ENCODE results near the gene GABRR2. TPM values are rescaled to one million over a fixed set of nuclear protein-coding genes. Genes with fewer than 3 reads are reported as not detected.

GABRR2 gene
- total RNA-seq, 3 donors from 2014 or later: 0.19 TPM; not detected in 2

GRCh38 chr6:89348372-89348771 is 33.3 kb upstream of the GABRR2 start:
- Mint-ChIP-seq H3K27me3 (ENCODE audit: low read depth) (no peaks in the 10 kb centered on the region), H3K4me3 (no peak overlapping the region), H3K36me3 (ENCODE audit: insufficient read depth) (no peaks in the 10 kb centered on the region), H3K4me1 (ENCODE audit: low read depth) (peaks cover 65% of the 10 kb centered on the region), H3K9me3 (no peaks in the 10 kb centered on the region)
- no peak for ATAC-seq
- DNase-seq: no peak

- Mint-ChIP-seq H3K4me1 (ENCODE audit: low read depth) (peaks cover 63% of the 10 kb centered on the region), H3K36me3 (ENCODE audit: insufficient read depth) (no peaks in the 10 kb centered on the region), H3K9me3 (no peaks in the 10 kb centered on the region), H3K4me3 (no peak overlapping the region), H3K27me3 (ENCODE audit: low read depth) (no peaks in the 10 kb centered on the region)
- no peak for DNase-seq
- ATAC-seq: no peak
Measured at GRCh38 chr6:89347825-89348224, 32.7 kb upstream of the GABRR2 start.

GRCh38 chr6:89346433-89346832 is 31.3 kb upstream of the GABRR2 start:
- DNase-seq (no peak), ATAC-seq (no peak)
- Mint-ChIP-seq H3K9me3 (no peaks in the 10 kb centered on the region), H3K4me1 (ENCODE audit: low read depth) (peaks cover 58% of the 10 kb centered on the region), H3K27me3 (ENCODE audit: low read depth) (no peaks in the 10 kb centered on the region), H3K36me3 (ENCODE audit: insufficient read depth) (peaks cover 3% of the 10 kb centered on the region), H3K4me3 (no peak overlapping the region)

- H3K4me3 Mint-ChIP-seq: no peak overlapping the region
- no peaks in the 10 kb centered on the region for H3K9me3 Mint-ChIP-seq
- no peaks in the 10 kb centered on the region for H3K27me3 Mint-ChIP-seq (ENCODE audit: low read depth)
- DNase-seq (no peak), ATAC-seq (no peak)
- H3K4me1 Mint-ChIP-seq (ENCODE audit: low read depth): peaks cover 8% of the 10 kb centered on the region
- peaks cover 28% of the 10 kb centered on the region for H3K36me3 Mint-ChIP-seq (ENCODE audit: insufficient read depth)
Measured at GRCh38 chr6:89339565-89339964, 24.5 kb upstream of the GABRR2 start.

- peaks cover 3% of the 10 kb centered on the region for H3K4me1 Mint-ChIP-seq (ENCODE audit: low read depth)
- no peaks in the 10 kb centered on the region for H3K9me3 Mint-ChIP-seq
- ATAC-seq (no peak), DNase-seq (no peak)
- H3K27me3 Mint-ChIP-seq (ENCODE audit: low read depth): no peaks in the 10 kb centered on the region
- peaks cover 29% of the 10 kb centered on the region for H3K36me3 Mint-ChIP-seq (ENCODE audit: insufficient read depth)
- H3K4me3 Mint-ChIP-seq: no peak overlapping the region
Measured at GRCh38 chr6:89335164-89335563, 20.1 kb upstream of the GABRR2 start.

GRCh38 chr6:89330910-89331309 is 15.8 kb upstream of the GABRR2 start:
- Mint-ChIP-seq H3K4me3 (no peak overlapping the region), H3K9me3 (no peaks in the 10 kb centered on the region), H3K36me3 (ENCODE audit: insufficient read depth) (peaks cover 31% of the 10 kb centered on the region), H3K4me1 (ENCODE audit: low read depth) (no peaks in the 10 kb centered on the region), H3K27me3 (ENCODE audit: low read depth) (no peaks in the 10 kb centered on the region)
- ATAC-seq (no peak), DNase-seq (no peak)

- Mint-ChIP-seq H3K4me3 (no peak overlapping the region), H3K9me3 (no peaks in the 10 kb centered on the region), H3K4me1 (ENCODE audit: low read depth) (no peaks in the 10 kb centered on the region), H3K27me3 (ENCODE audit: low read depth) (no peaks in the 10 kb centered on the region), H3K36me3 (ENCODE audit: insufficient read depth) (peaks cover 31% of the 10 kb centered on the region)
- ATAC-seq: no peak
- DNase-seq: no peak
Measured at GRCh38 chr6:89328976-89329375, 13.9 kb upstream of the GABRR2 start.

- Mint-ChIP-seq H3K9me3 (no peaks in the 10 kb centered on the region), H3K27me3 (ENCODE audit: low read depth) (no peaks in the 10 kb centered on the region), H3K36me3 (ENCODE audit: insufficient read depth) (peaks cover 24% of the 10 kb centered on the region), H3K4me1 (ENCODE audit: low read depth) (peaks cover 3% of the 10 kb centered on the region), H3K4me3 (no peak overlapping the region)
- ATAC-seq: no peak
- DNase-seq: no peak
Measured at GRCh38 chr6:89324304-89324703, 9.2 kb upstream of the GABRR2 start.

GRCh38 chr6:89323511-89323971 is 8.4 kb upstream of the GABRR2 start:
- Mint-ChIP-seq H3K27me3 (ENCODE audit: low read depth) (no peaks in the 10 kb centered on the region), H3K4me3 (no peak overlapping the region), H3K36me3 (ENCODE audit: insufficient read depth) (peaks cover 18% of the 10 kb centered on the region), H3K9me3 (no peaks in the 10 kb centered on the region), H3K4me1 (ENCODE audit: low read depth) (peaks cover 3% of the 10 kb centered on the region)
- DNase-seq (no peak), ATAC-seq (no peak)

- H3K36me3 Mint-ChIP-seq (ENCODE audit: insufficient read depth): peaks cover 22% of the 10 kb centered on the region
- H3K9me3 Mint-ChIP-seq: no peaks in the 10 kb centered on the region
- H3K4me3 Mint-ChIP-seq: no peak overlapping the region
- no peak for DNase-seq
- H3K4me1 Mint-ChIP-seq (ENCODE audit: low read depth): peaks cover 3% of the 10 kb centered on the region
- H3K27me3 Mint-ChIP-seq (ENCODE audit: low read depth): no peaks in the 10 kb centered on the region
- ATAC-seq: no peak
Measured at GRCh38 chr6:89321131-89321970, 6.3 kb upstream of the GABRR2 start.

- H3K27me3 Mint-ChIP-seq (ENCODE audit: low read depth): no peaks in the 10 kb centered on the region
- H3K4me1 Mint-ChIP-seq (ENCODE audit: low read depth): peaks cover 3% of the 10 kb centered on the region
- DNase-seq (no peak), ATAC-seq (no peak)
- no peaks in the 10 kb centered on the region for H3K9me3 Mint-ChIP-seq
- H3K36me3 Mint-ChIP-seq (ENCODE audit: insufficient read depth): peaks cover 23% of the 10 kb centered on the region
- H3K4me3 Mint-ChIP-seq: no peak overlapping the region
Measured at GRCh38 chr6:89320012-89320559, 5.0 kb upstream of the GABRR2 start.

GRCh38 chr6:89317067-89317466 is 2.0 kb upstream of the GABRR2 start:
- H3K27me3 Mint-ChIP-seq (ENCODE audit: low read depth): no peaks in the 10 kb centered on the region
- peaks cover 23% of the 10 kb centered on the region for H3K36me3 Mint-ChIP-seq (ENCODE audit: insufficient read depth)
- peaks cover 3% of the 10 kb centered on the region for H3K4me1 Mint-ChIP-seq (ENCODE audit: low read depth)
- H3K9me3 Mint-ChIP-seq: no peaks in the 10 kb centered on the region
- H3K4me3 Mint-ChIP-seq: no peak overlapping the region
- no peak for DNase-seq
- ATAC-seq: no peak

- ATAC-seq (no peak), DNase-seq (no peak)
- H3K36me3 Mint-ChIP-seq (ENCODE audit: insufficient read depth): peaks cover 16% of the 10 kb centered on the region
- H3K4me1 Mint-ChIP-seq (ENCODE audit: low read depth): peaks cover 1% of the 10 kb centered on the region
- no peaks in the 10 kb centered on the region for H3K9me3 Mint-ChIP-seq
- no peak overlapping the region for H3K4me3 Mint-ChIP-seq
- no peaks in the 10 kb centered on the region for H3K27me3 Mint-ChIP-seq (ENCODE audit: low read depth)
Measured at GRCh38 chr6:89314692-89315091, 407 bp downstream of the GABRR2 start.

- Mint-ChIP-seq H3K27me3 (ENCODE audit: low read depth) (no peaks in the 10 kb centered on the region), H3K36me3 (ENCODE audit: insufficient read depth) (peaks cover 12% of the 10 kb centered on the region), H3K4me3 (no peak overlapping the region), H3K4me1 (ENCODE audit: low read depth) (no peaks in the 10 kb centered on the region), H3K9me3 (no peaks in the 10 kb centered on the region)
- no peak for ATAC-seq
- DNase-seq: no peak
Measured at GRCh38 chr6:89313006-89313405, 2.1 kb downstream of the GABRR2 start.

GRCh38 chr6:89311853-89312531 is 3.1 kb downstream of the GABRR2 start:
- Mint-ChIP-seq H3K36me3 (ENCODE audit: insufficient read depth) (peaks cover 8% of the 10 kb centered on the region), H3K27me3 (ENCODE audit: low read depth) (no peaks in the 10 kb centered on the region), H3K4me3 (no peak overlapping the region), H3K4me1 (ENCODE audit: low read depth) (no peaks in the 10 kb centered on the region), H3K9me3 (no peaks in the 10 kb centered on the region)
- no peak for ATAC-seq
- DNase-seq: no peak
